Right atrium auricular region (tissue), 2 donors: ENCODE data around the gene CSGALNACT2. TPM values are rescaled to one million over a fixed set of nuclear protein-coding genes. Genes with fewer than 3 reads are reported as not detected.

Source experiments
- DNase-seq: peaks from one replicate; pipeline ENCODE4 v3.0.0-alpha.2; 2019; ENCODE audit warnings: low spot score
- H3K27ac ChIP-seq, 2 donors: fragments of 200-600 bp; sonication (generic); 1 replicate in 1 of 2; 2 replicates in 1 of 2; pipeline ENCODE4 v1.5.1; 2016 to 2019
- H3K27me3 ChIP-seq, 2 donors: fragments of 200-600 bp; sonication (generic); one replicate each; pipeline versions ENCODE4 v1.5.1 to v1.6.0; 2017 to 2019
- H3K36me3 ChIP-seq: fragments of 200-600 bp; sonication (generic); one replicate; pipeline ENCODE4 v1.5.1; 2016
- H3K4me1 ChIP-seq, 2 donors: fragments of 200-600 bp; sonication (generic); one replicate each; pipeline versions ENCODE4 v1.5.1 to v1.6.0; 2017 to 2019
- H3K4me3 ChIP-seq, 2 donors: fragments of 200-600 bp; sonication (generic); 1 replicate in 1 of 2; 2 replicates in 1 of 2; pipeline ENCODE4 v1.5.1; 2017 to 2019; ENCODE audit warnings: mild to moderate bottlenecking in 1 of 2, moderate library complexity in 1 of 2
- H3K9me3 ChIP-seq, 2 donors: fragments of 200-600 bp; sonication (generic); one replicate each; pipeline ENCODE4 v1.5.1; 2019
- total RNA-seq, 2 donors: library from RNA; depleted of rRNA; stranded (reverse); fragments of >200 nt; gene quantifications; one replicate each; pipeline ENCODE4 v1.1.0, GENCODE V29; 2016
- TF ChIP-seq, protein P1 (sequence below), 2 donors: fragments of 200-600 bp; sonication (generic); IDR thresholded peaks; one replicate each; pipeline ENCODE4 v1.5.1; 2019; ENCODE audit warnings: antibody characterized with exemption in 2 of 2

CSGALNACT2 gene
- total RNA-seq, 2 donors from 2014 or later: 10.0 to 14.9 TPM

DNA sequence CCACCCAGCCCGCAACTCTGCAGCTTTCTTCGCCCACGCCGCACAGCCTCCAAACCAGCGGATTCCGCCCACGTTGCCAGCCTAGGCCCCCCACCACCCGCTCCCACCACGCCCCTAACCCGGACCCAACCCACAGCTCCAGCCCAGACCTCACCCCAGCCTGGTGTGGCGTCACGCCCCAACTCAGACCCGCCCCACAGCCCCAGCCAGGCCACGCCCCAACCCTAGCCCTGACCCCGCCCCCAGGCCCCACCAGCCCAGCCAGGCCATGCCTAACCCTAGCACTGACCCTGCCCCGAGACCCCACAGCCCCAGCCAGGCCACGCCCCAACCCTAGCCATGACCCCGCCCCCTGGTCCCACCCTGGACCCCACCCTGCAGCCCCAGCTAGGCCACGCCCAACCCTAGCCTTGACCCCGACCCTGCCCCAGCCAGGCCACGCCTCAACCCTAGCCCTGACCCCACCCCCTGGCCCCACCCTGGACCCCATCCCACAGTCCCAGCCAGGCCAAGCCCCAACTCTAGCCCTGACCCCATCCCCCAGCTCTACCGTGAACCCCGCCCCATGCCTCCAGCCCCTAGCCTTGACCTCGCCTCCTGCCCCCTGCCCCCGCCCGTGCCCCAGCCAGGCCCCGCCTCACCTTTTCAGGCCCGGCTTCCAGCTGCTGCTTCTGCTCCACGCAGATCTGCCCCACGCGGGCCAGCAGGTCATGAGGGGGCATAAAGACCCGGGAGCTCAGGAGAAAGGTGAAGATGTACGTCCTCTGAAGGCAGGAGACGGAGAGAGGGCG is 64.6 kb downstream of the CSGALNACT2 start:
- Histone ChIP-seq H3K4me3 (peak overlapping the region; percentile 37 to 54), H3K36me3 (no peaks in the 10 kb centered on the region), H3K27ac (no peak overlapping the region), H3K27me3 (no peaks in the 10 kb centered on the region), H3K4me1 (peaks cover 0 to 15% of the 10 kb centered on the region in 2 donors), H3K9me3 (no peaks in the 10 kb centered on the region)
- DNase-seq: peak; percentile 51
- TF ChIP-seq, protein P1, sequence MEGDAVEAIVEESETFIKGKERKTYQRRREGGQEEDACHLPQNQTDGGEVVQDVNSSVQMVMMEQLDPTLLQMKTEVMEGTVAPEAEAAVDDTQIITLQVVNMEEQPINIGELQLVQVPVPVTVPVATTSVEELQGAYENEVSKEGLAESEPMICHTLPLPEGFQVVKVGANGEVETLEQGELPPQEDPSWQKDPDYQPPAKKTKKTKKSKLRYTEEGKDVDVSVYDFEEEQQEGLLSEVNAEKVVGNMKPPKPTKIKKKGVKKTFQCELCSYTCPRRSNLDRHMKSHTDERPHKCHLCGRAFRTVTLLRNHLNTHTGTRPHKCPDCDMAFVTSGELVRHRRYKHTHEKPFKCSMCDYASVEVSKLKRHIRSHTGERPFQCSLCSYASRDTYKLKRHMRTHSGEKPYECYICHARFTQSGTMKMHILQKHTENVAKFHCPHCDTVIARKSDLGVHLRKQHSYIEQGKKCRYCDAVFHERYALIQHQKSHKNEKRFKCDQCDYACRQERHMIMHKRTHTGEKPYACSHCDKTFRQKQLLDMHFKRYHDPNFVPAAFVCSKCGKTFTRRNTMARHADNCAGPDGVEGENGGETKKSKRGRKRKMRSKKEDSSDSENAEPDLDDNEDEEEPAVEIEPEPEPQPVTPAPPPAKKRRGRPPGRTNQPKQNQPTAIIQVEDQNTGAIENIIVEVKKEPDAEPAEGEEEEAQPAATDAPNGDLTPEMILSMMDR (IDR thresholded peaks at IDR 0.05): no peak

DNA sequence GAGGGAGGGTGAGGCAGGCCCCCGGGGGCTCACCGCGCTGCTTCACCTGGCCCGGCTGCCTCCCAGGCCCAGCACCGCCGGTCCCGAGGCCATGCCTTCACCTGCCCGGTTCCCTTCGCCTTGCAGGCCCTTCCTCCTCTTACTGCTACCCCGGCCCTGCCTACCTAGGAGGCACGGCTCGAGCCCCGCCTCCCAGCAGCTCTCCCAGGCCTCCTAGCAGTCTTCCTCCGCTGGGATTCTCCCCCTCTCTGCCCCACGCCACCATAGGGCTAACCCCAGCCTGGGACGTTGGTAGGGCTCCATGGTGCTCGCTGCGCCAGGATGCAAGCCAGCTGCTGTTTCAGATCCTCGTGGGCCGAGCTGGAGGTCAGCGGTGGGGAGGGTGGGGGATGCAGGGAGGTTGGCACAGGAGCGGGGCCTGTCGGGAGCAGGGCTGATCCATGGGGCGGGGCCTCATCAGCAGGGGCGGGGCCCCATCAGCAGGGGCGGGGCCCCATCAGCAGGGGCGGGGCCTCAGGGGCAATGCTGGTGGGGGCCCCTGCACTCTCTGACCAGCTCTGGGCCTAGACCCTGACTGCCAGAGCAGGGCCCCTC is 65.3 kb downstream of the CSGALNACT2 start:
- Histone ChIP-seq H3K27me3 (no peaks in the 10 kb centered on the region), H3K9me3 (no peaks in the 10 kb centered on the region), H3K4me3 (peak overlapping the region; percentile 6 to 16), H3K4me1 (peaks cover 0 to 15% of the 10 kb centered on the region in 2 donors), H3K36me3 (no peaks in the 10 kb centered on the region), H3K27ac (no peak overlapping the region)
- DNase-seq: no peak
- TF ChIP-seq, protein P1 (IDR thresholded peaks at IDR 0.05): no peak

DNA sequence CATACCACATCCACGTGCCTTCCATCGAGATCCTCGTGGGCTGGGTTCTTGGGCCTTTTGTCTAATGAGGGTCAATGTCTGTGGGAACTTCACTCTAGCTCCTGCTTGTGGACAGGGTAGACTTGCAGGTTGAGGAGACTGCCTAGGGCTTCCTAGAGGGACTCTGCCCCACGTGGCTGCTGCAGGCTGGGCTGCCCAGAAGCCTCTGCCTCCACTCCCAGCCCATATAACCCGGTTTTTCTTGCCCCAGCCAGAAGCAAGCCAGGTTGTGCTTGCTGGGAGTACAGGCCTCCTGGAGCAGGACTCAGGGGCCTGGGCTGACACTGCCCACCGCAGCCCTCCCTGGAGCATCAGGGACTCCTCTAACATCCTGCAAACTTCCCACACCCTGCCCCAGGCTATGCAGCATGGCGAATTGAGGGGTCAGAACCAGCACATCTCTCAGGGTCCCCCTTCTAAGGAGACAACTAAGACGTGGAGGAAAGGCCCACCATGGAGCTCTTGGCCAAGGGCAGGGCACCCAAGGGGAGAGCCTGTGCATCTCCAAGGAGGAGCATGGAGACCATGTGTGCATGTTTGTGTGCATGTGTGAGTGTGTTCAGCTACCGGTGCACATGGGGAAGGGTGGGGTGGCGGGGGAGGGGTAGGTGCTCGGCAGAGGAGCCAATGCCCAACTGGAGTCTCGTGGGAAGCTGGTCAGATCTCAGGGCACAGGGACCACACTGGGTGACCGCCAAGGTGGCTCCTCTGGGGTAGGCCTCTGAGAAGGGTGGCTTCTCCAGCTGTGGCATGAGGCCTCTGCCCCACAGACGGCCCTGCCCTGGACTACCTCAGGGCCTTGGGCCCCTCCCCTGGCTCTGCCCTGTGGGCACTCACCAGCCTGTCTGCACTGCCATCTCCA is 66.0 kb downstream of the CSGALNACT2 start:
- Histone ChIP-seq H3K9me3 (no peaks in the 10 kb centered on the region), H3K27ac (no peak overlapping the region), H3K4me3 (no peak overlapping the region), H3K27me3 (no peaks in the 10 kb centered on the region), H3K36me3 (no peaks in the 10 kb centered on the region), H3K4me1 (peaks cover 0 to 15% of the 10 kb centered on the region in 2 donors)
- DNase-seq: no peak
- TF ChIP-seq, protein P1 (IDR thresholded peaks at IDR 0.05): no peak

DNA sequence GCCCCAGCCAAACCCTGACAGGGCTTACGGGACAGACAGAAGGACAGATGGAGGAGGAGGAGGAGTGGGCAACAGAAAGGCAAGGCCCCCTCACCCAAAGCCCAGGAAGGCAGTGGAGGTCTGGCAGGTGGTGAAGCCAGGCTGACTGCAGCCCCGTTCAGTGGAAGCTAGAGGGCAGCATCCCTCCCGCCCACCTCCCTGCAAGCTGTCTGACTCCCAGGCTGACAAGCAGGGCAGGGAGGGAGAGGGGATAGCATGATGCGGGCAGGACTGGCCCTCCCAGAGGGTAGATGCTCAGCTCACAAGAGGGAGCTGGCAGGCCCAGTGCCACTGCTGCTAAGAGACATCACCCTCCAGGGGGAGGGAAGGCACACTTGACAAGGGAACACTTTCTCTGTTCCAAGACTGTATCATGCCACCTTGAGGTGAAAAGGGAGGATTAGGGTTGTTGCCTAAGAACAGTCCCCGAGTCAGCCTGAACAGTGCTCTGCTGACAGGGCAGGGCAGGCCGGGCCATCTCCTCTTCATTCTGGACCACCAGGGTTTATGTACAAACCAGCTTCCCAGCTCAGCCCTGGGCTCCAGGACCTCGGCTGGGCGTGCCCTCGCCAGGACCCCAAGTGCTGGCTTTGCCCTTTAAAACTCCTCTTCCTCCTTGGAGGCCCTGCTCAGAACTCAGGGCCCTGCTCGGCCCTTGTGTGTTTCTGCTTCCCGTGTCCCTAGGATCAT is 66.9 kb downstream of the CSGALNACT2 start:
- no peak for DNase-seq
- Histone ChIP-seq H3K27ac (no peak overlapping the region), H3K4me3 (no peak overlapping the region), H3K27me3 (no peaks in the 10 kb centered on the region), H3K36me3 (no peaks in the 10 kb centered on the region), H3K9me3 (no peaks in the 10 kb centered on the region), H3K4me1 (peaks cover 0 to 15% of the 10 kb centered on the region in 2 donors)
- TF ChIP-seq, protein P1 (IDR thresholded peaks at IDR 0.05): peak; percentile 40 to 79

DNA sequence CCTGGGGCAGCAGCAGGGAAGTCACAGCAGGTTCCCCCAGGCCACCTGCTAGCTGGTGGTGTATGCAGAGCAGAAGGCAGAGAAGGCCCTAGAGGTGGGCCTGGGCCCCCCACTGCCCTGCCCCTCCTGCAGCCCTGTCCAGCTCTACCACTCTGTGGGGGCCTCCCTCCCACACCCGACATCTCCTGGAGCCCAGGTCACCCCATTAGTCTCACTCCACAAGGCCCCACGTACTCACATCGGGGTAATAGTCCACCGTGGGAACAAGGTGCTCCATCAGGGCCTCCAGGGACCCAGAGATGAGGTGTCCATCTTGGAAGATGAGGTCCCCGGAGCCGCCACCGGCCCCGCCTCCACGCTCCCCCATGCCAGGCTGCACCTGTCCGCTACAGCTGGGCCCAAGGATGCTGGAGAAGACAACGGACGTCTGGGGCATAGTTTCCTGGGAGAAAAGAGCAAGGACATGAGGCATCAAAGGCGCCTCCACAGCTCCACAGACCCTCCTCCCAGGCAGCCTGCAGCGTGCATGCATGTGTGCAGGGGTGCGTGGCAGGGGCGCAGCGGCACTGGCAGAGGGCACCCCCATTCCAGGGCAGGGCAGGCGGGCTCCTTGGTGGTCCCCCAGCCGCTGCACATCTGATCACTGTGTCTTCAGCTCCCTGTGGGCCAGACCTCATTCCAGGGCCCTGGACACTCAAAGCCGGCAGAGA is 67.6 kb downstream of the CSGALNACT2 start:
- TF ChIP-seq, protein P1 (IDR thresholded peaks at IDR 0.05): no peak
- Histone ChIP-seq H3K4me1 (peaks cover 0 to 15% of the 10 kb centered on the region in 2 donors), H3K27ac (no peak overlapping the region), H3K9me3 (no peaks in the 10 kb centered on the region), H3K36me3 (no peaks in the 10 kb centered on the region), H3K4me3 (no peak overlapping the region), H3K27me3 (no peaks in the 10 kb centered on the region)
- DNase-seq: no peak
